Loucy (cell line): ENCODE results near the gene PLEKHG7.
"Not testable (repeated sequence)": the region's sequence is repeated elsewhere in the genome, so short reads cannot be mapped to it uniquely, and the experiment has no call there.

ENCODE experiments used
- H2AFZ ChIP-seq: fragments of 200-600 bp; sonication (generic); 2 replicates; pipeline ENCODE4 v1.6.0; 2016; ENCODE audit warnings: antibody characterized with exemption, mild to moderate bottlenecking, low read length, moderate library complexity
- H3F3A ChIP-seq: fragments of 200-600 bp; 2 replicates; pipeline ENCODE4 v1.6.0; 2016; ENCODE audit warnings: antibody characterized with exemption, low read depth, mild to moderate bottlenecking
- H3K27me3 ChIP-seq: fragments of 200-600 bp; sonication (generic); 2 replicates; pipeline ENCODE4 v1.6.1; 2014; ENCODE audit warnings: low read length, mild to moderate bottlenecking; ENCODE audit not compliant: insufficient read depth, poor library complexity, severe bottlenecking
- H3K36me3 ChIP-seq: fragments of 200-600 bp; sonication (generic); 2 replicates; pipeline ENCODE4 v1.6.1; 2016; ENCODE audit warnings: low read length; ENCODE audit not compliant: insufficient read depth
- H3K4me1 ChIP-seq: fragments of 200-600 bp; sonication (generic); 2 replicates; pipeline ENCODE4 v1.5.1; 2014; ENCODE audit warnings: low read length, mild to moderate bottlenecking; ENCODE audit not compliant: insufficient read depth, poor library complexity, severe bottlenecking
- H3K4me2 ChIP-seq: fragments of 200-600 bp; sonication (generic); 2 replicates; pipeline ENCODE4 v1.6.0; 2014; ENCODE audit warnings: antibody characterized with exemption, low read length, low read depth, mild to moderate bottlenecking; ENCODE audit not compliant: poor library complexity, severe bottlenecking
- H3K4me3 ChIP-seq: fragments of 200-600 bp; sonication (generic); 2 replicates; pipeline ENCODE4 v1.5.1; 2014; ENCODE audit warnings: low read length, mild to moderate bottlenecking, mixed read lengths; ENCODE audit not compliant: poor library complexity, severe bottlenecking
- H3K79me2 ChIP-seq: fragments of 200-600 bp; sonication (generic); 2 replicates; pipeline ENCODE4 v1.6.1; 2014; ENCODE audit warnings: low read length; ENCODE audit not compliant: insufficient read depth
- H3K9ac ChIP-seq: fragments of 200-600 bp; sonication (generic); 2 replicates; pipeline ENCODE4 v1.6.0; 2014; ENCODE audit warnings: mild to moderate bottlenecking, low read depth, low read length, moderate library complexity; ENCODE audit not compliant: poor library complexity, severe bottlenecking
- H3K9me2 ChIP-seq: fragments of 200-600 bp; sonication (generic); replicated peaks from 2 replicates; pipeline ENCODE4 v1.6.1; 2016; ENCODE audit warnings: low read depth, low read length, mixed read lengths
- H3K9me3 ChIP-seq: fragments of 200-600 bp; sonication (generic); 2 replicates; pipeline ENCODE4 v1.6.1; 2014; ENCODE audit warnings: mild to moderate bottlenecking, antibody characterized with exemption, low read length, low read depth; ENCODE audit not compliant: insufficient read depth
- H4K20me1 ChIP-seq: fragments of 200-600 bp; sonication (generic); 2 replicates; pipeline ENCODE4 v1.6.0; 2014; ENCODE audit warnings: antibody characterized with exemption, low read length, mild to moderate bottlenecking; ENCODE audit not compliant: insufficient read depth, poor library complexity, severe bottlenecking
- EZH2phosphoT487 ChIP-seq: fragments of 200-600 bp; IDR thresholded peaks from 2 replicates; pipeline ENCODE4 v1.6.1; 2018; ENCODE audit warnings: antibody characterized with exemption, mild to moderate bottlenecking, moderate library complexity, borderline replicate concordance
- TF ChIP-seq, protein P1 (sequence below): fragments of 200-600 bp; sonication (generic); conservative IDR thresholded peaks from 2 replicates; pipeline ENCODE4 v1.5.1; 2014; ENCODE audit warnings: mild to moderate bottlenecking, antibody characterized with exemption, low read length

Gene PLEKHG7

DNA sequence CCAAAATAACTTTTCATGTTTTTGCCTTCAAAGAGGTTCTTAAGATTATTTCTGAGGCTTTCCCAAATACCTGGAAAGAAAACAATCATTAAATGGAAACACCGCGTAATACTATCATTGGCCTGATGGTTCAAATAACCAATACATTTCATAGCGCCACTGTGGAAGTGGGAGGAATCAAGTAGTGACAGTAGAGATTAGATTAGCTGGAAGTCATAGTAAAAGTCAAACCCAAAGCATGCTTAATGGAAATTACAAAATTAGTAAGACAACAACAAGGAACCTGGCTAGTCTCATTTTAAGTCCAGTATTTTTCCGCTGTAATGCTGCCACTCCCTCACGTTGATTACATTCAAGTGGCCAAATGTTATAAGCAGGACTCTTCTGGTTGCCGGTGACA is 41.5 kb upstream of the PLEKHG7 start:
- Histone ChIP-seq H3K27me3 (no peaks in the 10 kb centered on the region), H4K20me1 (no peaks in the 10 kb centered on the region), H3F3A (no peaks in the 10 kb centered on the region), H3K4me2 (no peak overlapping the region), H3K4me1 (no peaks in the 10 kb centered on the region), H3K9me2 (no peaks in the 10 kb centered on the region), H3K4me3 (no peak overlapping the region), H3K9me3 (no peaks in the 10 kb centered on the region), H3K79me2 (no peaks in the 10 kb centered on the region), H3K36me3 (no peaks in the 10 kb centered on the region), H3K9ac (no peak overlapping the region), H2AFZ (no peak overlapping the region)
- TF ChIP-seq, protein P1, sequence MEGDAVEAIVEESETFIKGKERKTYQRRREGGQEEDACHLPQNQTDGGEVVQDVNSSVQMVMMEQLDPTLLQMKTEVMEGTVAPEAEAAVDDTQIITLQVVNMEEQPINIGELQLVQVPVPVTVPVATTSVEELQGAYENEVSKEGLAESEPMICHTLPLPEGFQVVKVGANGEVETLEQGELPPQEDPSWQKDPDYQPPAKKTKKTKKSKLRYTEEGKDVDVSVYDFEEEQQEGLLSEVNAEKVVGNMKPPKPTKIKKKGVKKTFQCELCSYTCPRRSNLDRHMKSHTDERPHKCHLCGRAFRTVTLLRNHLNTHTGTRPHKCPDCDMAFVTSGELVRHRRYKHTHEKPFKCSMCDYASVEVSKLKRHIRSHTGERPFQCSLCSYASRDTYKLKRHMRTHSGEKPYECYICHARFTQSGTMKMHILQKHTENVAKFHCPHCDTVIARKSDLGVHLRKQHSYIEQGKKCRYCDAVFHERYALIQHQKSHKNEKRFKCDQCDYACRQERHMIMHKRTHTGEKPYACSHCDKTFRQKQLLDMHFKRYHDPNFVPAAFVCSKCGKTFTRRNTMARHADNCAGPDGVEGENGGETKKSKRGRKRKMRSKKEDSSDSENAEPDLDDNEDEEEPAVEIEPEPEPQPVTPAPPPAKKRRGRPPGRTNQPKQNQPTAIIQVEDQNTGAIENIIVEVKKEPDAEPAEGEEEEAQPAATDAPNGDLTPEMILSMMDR: no peak
- no peak for TF ChIP-seq EZH2phosphoT487

- Histone ChIP-seq H4K20me1 (no peaks in the 10 kb centered on the region), H3K9ac (no peak overlapping the region), H3K9me2 (no peaks in the 10 kb centered on the region), H3K4me1 (no peaks in the 10 kb centered on the region), H3K27me3 (no peaks in the 10 kb centered on the region), H3K4me3 (no peak overlapping the region), H3K79me2 (no peaks in the 10 kb centered on the region), H3K9me3 (no peaks in the 10 kb centered on the region), H3F3A (no peaks in the 10 kb centered on the region), H2AFZ (no peak overlapping the region), H3K4me2 (no peak overlapping the region), H3K36me3 (no peaks in the 10 kb centered on the region)
- no peak for TF ChIP-seq EZH2phosphoT487
- TF ChIP-seq, protein P1: no peak
These were observed 37.3 kb upstream of the PLEKHG7 start for GRCh38 chr12:92665496-92665895.

GRCh38 chr12:92668739-92669138 is 34.0 kb upstream of the PLEKHG7 start:
- Histone ChIP-seq H3K9me2 (no peaks in the 10 kb centered on the region), H3K79me2 (no peaks in the 10 kb centered on the region), H3K4me3 (no peak overlapping the region), H2AFZ (peak overlapping the region; percentile 9; the same call in 1 of the 2 replicates), H4K20me1 (no peaks in the 10 kb centered on the region), H3K4me1 (no peaks in the 10 kb centered on the region), H3K4me2 (no peak overlapping the region), H3F3A (no peaks in the 10 kb centered on the region), H3K9me3 (no peaks in the 10 kb centered on the region), H3K9ac (no peak overlapping the region), H3K27me3 (no peaks in the 10 kb centered on the region), H3K36me3 (no peaks in the 10 kb centered on the region)
- TF ChIP-seq, protein P1: no peak
- TF ChIP-seq EZH2phosphoT487: no peak

DNA sequence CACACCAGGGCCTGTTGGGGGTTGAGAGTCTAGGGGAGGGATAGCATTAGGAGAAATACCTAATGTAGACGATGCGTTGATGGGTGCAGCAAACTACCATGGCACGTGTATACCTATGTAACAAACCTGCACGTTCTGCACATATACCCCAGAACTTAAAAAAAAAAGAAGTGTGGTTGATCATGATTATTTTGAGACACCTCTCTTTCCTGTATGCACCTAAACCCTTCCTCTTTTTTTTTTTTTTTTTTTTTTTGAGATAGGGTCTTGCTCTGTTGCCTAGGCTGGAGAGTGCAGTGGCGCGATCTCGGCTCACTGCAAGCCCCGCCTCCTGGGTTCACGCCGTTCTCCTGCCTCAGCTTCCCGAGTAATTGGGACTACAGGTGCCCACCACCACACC is 31.3 kb upstream of the PLEKHG7 start:
- not testable (repeated sequence) for H3K36me3 ChIP-seq, H3K27me3 ChIP-seq, H4K20me1 ChIP-seq, H3K9me3 ChIP-seq, H3K9me2 ChIP-seq, H2AFZ ChIP-seq, H3K4me2 ChIP-seq, H3K9ac ChIP-seq, H3K4me3 ChIP-seq, H3F3A ChIP-seq, H3K4me1 ChIP-seq, H3K79me2 ChIP-seq
